ENCODE data around the gene PPP6R3.

Gene PPP6R3

GRCh38 chr11:68498903-68499883, 38.6 kb downstream of the PPP6R3 start:
- peak overlapping the region; percentile 42 for H3K27ac ChIP-seq (ENCODE audit: low read depth, low read length)

GRCh38 chr11:68500206-68500605, 39.7 kb downstream of the PPP6R3 start:
- no peaks in the 10 kb centered on the region for H3K9me3 ChIP-seq (ENCODE audit: control insufficient read depth, insufficient read depth, low read length)
- H3K27ac ChIP-seq (ENCODE audit: low read depth, low read length): no peak overlapping the region
- no peaks in the 10 kb centered on the region for H3K36me3 ChIP-seq (ENCODE audit: control insufficient read depth, insufficient read depth, low read length)
- peaks cover 28% of the 10 kb centered on the region for H3K4me1 ChIP-seq (ENCODE audit: control insufficient read depth, insufficient read depth, low read length)
- H3K9ac ChIP-seq (ENCODE audit: low read depth, low read length): no peak overlapping the region
- H3K4me3 ChIP-seq (ENCODE audit: low read depth, low read length): no peak overlapping the region
- no peaks in the 10 kb centered on the region for H3K27me3 ChIP-seq (ENCODE audit: control insufficient read depth, insufficient read depth, low read length)

More at GRCh38 chr11:68498903-68499883, 38.6 kb downstream of the PPP6R3 start:
- Histone ChIP-seq H3K36me3 (ENCODE audit: control insufficient read depth, insufficient read depth, low read length) (no peaks in the 10 kb centered on the region), H3K9ac (ENCODE audit: low read depth, low read length) (no peak overlapping the region), H3K27me3 (ENCODE audit: control insufficient read depth, insufficient read depth, low read length) (no peaks in the 10 kb centered on the region), H3K4me1 (ENCODE audit: control insufficient read depth, insufficient read depth, low read length) (peaks cover 28% of the 10 kb centered on the region), H3K9me3 (ENCODE audit: control insufficient read depth, insufficient read depth, low read length) (no peaks in the 10 kb centered on the region), H3K4me3 (ENCODE audit: low read depth, low read length) (no peak overlapping the region)

- H3K36me3 ChIP-seq (ENCODE audit: control insufficient read depth, insufficient read depth, low read length): no peaks in the 10 kb centered on the region
- peaks cover 28% of the 10 kb centered on the region for H3K4me1 ChIP-seq (ENCODE audit: control insufficient read depth, insufficient read depth, low read length)
- no peaks in the 10 kb centered on the region for H3K27me3 ChIP-seq (ENCODE audit: control insufficient read depth, insufficient read depth, low read length)
- no peak overlapping the region for H3K9ac ChIP-seq (ENCODE audit: low read depth, low read length)
- no peak overlapping the region for H3K27ac ChIP-seq (ENCODE audit: low read depth, low read length)
- H3K4me3 ChIP-seq (ENCODE audit: low read depth, low read length): no peak overlapping the region
- no peaks in the 10 kb centered on the region for H3K9me3 ChIP-seq (ENCODE audit: control insufficient read depth, insufficient read depth, low read length)
Measured at GRCh38 chr11:68501813-68502212, 41.3 kb downstream of the PPP6R3 start.

- H3K27ac ChIP-seq (ENCODE audit: low read depth, low read length): no peak overlapping the region
- H3K36me3 ChIP-seq (ENCODE audit: control insufficient read depth, insufficient read depth, low read length): no peaks in the 10 kb centered on the region
- no peaks in the 10 kb centered on the region for H3K27me3 ChIP-seq (ENCODE audit: control insufficient read depth, insufficient read depth, low read length)
- H3K4me1 ChIP-seq (ENCODE audit: control insufficient read depth, insufficient read depth, low read length): peaks cover 20% of the 10 kb centered on the region
- H3K9ac ChIP-seq (ENCODE audit: low read depth, low read length): no peak overlapping the region
- no peak overlapping the region for H3K4me3 ChIP-seq (ENCODE audit: low read depth, low read length)
- no peaks in the 10 kb centered on the region for H3K9me3 ChIP-seq (ENCODE audit: control insufficient read depth, insufficient read depth, low read length)
Measured at GRCh38 chr11:68503251-68503687, 42.7 kb downstream of the PPP6R3 start.

- Histone ChIP-seq H3K27ac (ENCODE audit: low read depth, low read length) (no peak overlapping the region), H3K9ac (ENCODE audit: low read depth, low read length) (no peak overlapping the region), H3K36me3 (ENCODE audit: control insufficient read depth, insufficient read depth, low read length) (no peaks in the 10 kb centered on the region), H3K4me1 (ENCODE audit: control insufficient read depth, insufficient read depth, low read length) (peaks cover 20% of the 10 kb centered on the region), H3K4me3 (ENCODE audit: low read depth, low read length) (no peak overlapping the region), H3K9me3 (ENCODE audit: control insufficient read depth, insufficient read depth, low read length) (no peaks in the 10 kb centered on the region), H3K27me3 (ENCODE audit: control insufficient read depth, insufficient read depth, low read length) (no peaks in the 10 kb centered on the region)
Measured at GRCh38 chr11:68503792-68504191, 43.2 kb downstream of the PPP6R3 start.

- Histone ChIP-seq H3K27me3 (ENCODE audit: control insufficient read depth, insufficient read depth, low read length) (no peaks in the 10 kb centered on the region), H3K9ac (ENCODE audit: low read depth, low read length) (no peak overlapping the region), H3K4me1 (ENCODE audit: control insufficient read depth, insufficient read depth, low read length) (peaks cover 19% of the 10 kb centered on the region), H3K4me3 (ENCODE audit: low read depth, low read length) (no peak overlapping the region), H3K36me3 (ENCODE audit: control insufficient read depth, insufficient read depth, low read length) (no peaks in the 10 kb centered on the region), H3K9me3 (ENCODE audit: control insufficient read depth, insufficient read depth, low read length) (no peaks in the 10 kb centered on the region), H3K27ac (ENCODE audit: low read depth, low read length) (no peak overlapping the region)
Measured at GRCh38 chr11:68504432-68505066, 44.0 kb downstream of the PPP6R3 start.

GRCh38 chr11:68505596-68505995, 45.0 kb downstream of the PPP6R3 start:
- Histone ChIP-seq H3K27ac (ENCODE audit: low read depth, low read length) (no peak overlapping the region), H3K4me1 (ENCODE audit: control insufficient read depth, insufficient read depth, low read length) (peaks cover 19% of the 10 kb centered on the region), H3K9ac (ENCODE audit: low read depth, low read length) (no peak overlapping the region), H3K36me3 (ENCODE audit: control insufficient read depth, insufficient read depth, low read length) (no peaks in the 10 kb centered on the region), H3K9me3 (ENCODE audit: control insufficient read depth, insufficient read depth, low read length) (no peaks in the 10 kb centered on the region), H3K27me3 (ENCODE audit: control insufficient read depth, insufficient read depth, low read length) (no peaks in the 10 kb centered on the region), H3K4me3 (ENCODE audit: low read depth, low read length) (no peak overlapping the region)

GRCh38 chr11:68506908-68507307, 46.4 kb downstream of the PPP6R3 start:
- H3K27me3 ChIP-seq (ENCODE audit: control insufficient read depth, insufficient read depth, low read length): no peaks in the 10 kb centered on the region
- no peaks in the 10 kb centered on the region for H3K9me3 ChIP-seq (ENCODE audit: control insufficient read depth, insufficient read depth, low read length)
- peaks cover 19% of the 10 kb centered on the region for H3K4me1 ChIP-seq (ENCODE audit: control insufficient read depth, insufficient read depth, low read length)
- H3K27ac ChIP-seq (ENCODE audit: low read depth, low read length): no peak overlapping the region
- H3K36me3 ChIP-seq (ENCODE audit: control insufficient read depth, insufficient read depth, low read length): no peaks in the 10 kb centered on the region
- H3K9ac ChIP-seq (ENCODE audit: low read depth, low read length): no peak overlapping the region
- H3K4me3 ChIP-seq (ENCODE audit: low read depth, low read length): no peak overlapping the region

- H3K9me3 ChIP-seq (ENCODE audit: control insufficient read depth, insufficient read depth, low read length): no peaks in the 10 kb centered on the region
- no peak overlapping the region for H3K4me3 ChIP-seq (ENCODE audit: low read depth, low read length)
- peaks cover 6% of the 10 kb centered on the region; the same call in 1 of the 2 replicates for H3K36me3 ChIP-seq (ENCODE audit: control insufficient read depth, insufficient read depth, low read length)
- no peaks in the 10 kb centered on the region for H3K27me3 ChIP-seq (ENCODE audit: control insufficient read depth, insufficient read depth, low read length)
- H3K27ac ChIP-seq (ENCODE audit: low read depth, low read length): no peak overlapping the region
- no peak overlapping the region for H3K9ac ChIP-seq (ENCODE audit: low read depth, low read length)
- H3K4me1 ChIP-seq (ENCODE audit: control insufficient read depth, insufficient read depth, low read length): peaks cover 17% of the 10 kb centered on the region
Measured at GRCh38 chr11:68508425-68508824, 47.9 kb downstream of the PPP6R3 start.

GRCh38 chr11:68509066-68509465, 48.5 kb downstream of the PPP6R3 start:
- Histone ChIP-seq H3K27ac (ENCODE audit: low read depth, low read length) (no peak overlapping the region), H3K9me3 (ENCODE audit: control insufficient read depth, insufficient read depth, low read length) (no peaks in the 10 kb centered on the region), H3K27me3 (ENCODE audit: control insufficient read depth, insufficient read depth, low read length) (no peaks in the 10 kb centered on the region), H3K4me1 (ENCODE audit: control insufficient read depth, insufficient read depth, low read length) (peaks cover 13% of the 10 kb centered on the region), H3K4me3 (ENCODE audit: low read depth, low read length) (peak overlapping the region; percentile 28; the same call in 1 of the 2 replicates), H3K36me3 (ENCODE audit: control insufficient read depth, insufficient read depth, low read length) (peaks cover 11% of the 10 kb centered on the region; the same call in 1 of the 2 replicates), H3K9ac (ENCODE audit: low read depth, low read length) (no peak overlapping the region)

Measured in HUES48 (cell line).